HTR-8/SVneo (cell line): Measurements from ENCODE around the gene RNASE11.
"Not testable (repeated sequence)": the region's sequence is repeated elsewhere in the genome, so short reads cannot be mapped to it uniquely, and the experiment has no call there.

ENCODE experiments used
- DNase-seq: peaks from one replicate; pipeline ENCODE4 v3.0.0; 2011; ENCODE audit warnings: low spot score, mixed read lengths; ENCODE audit not compliant: insufficient read length
- FAIRE-seq: peaks from 2 replicates; lab custom pipeline; 2011; peaks lifted over from hg19 to GRCh38; lab: Jason Lieb, UNC

The RNASE11 gene

DNA sequence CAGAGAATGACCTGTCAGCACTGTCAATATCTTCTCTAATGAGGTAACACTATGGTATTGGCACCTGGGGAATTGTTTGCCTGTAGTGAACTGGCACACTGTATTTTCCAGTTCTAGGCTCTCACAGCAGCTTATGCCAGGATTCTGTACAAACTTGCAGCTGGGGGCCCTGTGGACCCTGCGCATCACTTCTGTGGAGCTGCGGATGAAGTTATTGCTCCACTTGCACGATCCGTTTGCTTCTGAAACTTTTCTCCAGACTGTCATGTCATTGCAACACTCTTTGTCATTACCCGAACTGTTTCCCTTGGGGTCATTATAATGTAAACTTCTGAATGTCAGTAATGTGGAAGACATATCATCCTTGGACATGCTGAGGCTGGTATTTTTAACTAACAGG is 3.9 kb downstream of the RNASE11 start:
- DNase-seq (no peak), FAIRE-seq (no peak)

DNA sequence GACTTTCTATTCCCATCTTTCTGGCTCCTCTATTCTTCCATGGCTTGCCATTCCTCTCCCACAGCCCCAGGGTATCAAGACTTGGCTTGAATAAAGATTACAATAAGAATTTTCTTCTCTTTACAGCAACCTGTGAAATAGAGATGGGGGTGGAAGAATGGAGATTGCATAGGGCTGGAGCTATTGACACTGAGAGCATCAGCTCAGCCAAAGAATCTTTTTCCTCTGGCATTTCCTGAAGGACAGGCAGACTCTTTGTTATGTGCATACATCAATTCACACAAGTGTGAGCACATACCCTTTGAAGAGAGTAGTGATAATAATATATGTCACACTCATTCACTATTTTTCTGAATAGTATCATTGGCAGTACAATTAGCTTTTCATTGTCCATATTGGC is 4.7 kb downstream of the RNASE11 start:
- no peak for FAIRE-seq
- no peak for DNase-seq

DNA sequence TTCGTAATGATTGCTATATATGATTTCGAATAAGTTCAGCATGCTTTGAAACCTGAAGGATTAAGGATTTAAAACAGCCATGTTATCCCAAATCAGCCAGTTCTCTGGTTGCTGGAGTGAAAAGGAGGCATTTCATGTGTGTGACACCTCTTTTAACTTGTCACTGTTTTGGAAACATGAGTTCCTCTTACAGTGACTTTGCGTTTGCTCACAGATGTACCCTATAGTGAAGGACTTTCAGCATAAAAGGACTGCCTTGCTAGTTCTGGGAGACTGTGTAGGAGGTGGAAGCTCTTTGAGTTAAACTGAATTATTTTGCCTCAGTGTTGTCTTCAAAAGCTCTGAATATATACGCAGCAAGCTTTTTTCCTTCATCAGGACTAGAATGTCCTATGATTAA is 7.6 kb downstream of the RNASE11 start:
- FAIRE-seq (no peak), DNase-seq (no peak)

DNA sequence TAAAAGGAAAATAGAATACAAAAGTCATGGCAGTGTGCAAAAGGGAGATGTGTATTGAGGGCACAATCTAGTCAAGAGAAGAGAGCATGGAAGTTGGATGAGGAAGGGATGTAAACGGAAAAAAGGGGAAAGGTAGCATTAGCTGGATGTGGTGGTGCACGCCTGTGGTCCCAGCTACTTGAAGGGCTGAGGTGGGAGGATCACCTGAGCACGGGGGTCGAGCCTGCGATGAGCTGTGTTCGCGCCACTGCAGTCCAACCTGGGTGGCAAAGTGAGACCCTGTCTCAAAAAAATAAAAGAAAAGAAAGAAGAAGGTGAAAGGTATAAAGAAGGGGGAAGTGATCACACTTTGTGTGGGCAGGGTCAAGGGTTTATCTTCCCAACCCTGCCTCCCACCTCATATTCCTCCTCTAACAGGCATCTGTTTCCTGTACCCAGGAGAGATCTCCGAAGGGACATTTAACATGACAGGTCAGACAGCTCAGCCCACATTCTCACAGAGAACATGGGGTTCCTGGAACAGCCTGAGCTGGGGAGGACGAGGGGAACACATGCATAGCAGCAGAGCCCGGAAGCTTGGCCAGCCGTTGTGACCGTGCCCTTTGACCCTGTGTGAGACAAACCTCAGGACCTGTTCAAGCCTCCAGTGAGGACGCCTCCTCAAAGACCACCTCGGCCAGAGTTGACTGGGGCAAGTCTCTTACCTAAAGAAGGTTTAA is 8.9 kb downstream of the RNASE11 start:
- no peak for DNase-seq
- no peak for FAIRE-seq

DNA sequence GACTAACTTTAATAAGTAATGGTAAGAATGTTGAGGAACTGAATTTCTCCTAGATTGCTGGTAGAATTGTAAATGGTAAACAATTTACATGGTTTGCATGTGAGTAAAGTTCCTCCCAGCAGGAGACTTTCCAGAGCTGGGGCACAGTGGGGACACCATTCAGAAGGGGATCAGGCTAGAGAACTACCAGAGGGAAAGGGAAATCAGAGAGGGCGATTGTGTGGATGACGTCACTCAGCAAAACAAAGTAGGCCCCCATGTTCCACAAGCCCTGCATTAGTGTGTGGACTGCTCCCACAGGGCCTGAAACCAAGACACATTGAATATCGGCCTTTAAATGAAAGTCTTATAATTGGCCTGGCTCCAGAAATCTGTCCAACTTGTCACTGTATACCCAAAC is 9.5 kb downstream of the RNASE11 start:
- FAIRE-seq: no peak

DNA sequence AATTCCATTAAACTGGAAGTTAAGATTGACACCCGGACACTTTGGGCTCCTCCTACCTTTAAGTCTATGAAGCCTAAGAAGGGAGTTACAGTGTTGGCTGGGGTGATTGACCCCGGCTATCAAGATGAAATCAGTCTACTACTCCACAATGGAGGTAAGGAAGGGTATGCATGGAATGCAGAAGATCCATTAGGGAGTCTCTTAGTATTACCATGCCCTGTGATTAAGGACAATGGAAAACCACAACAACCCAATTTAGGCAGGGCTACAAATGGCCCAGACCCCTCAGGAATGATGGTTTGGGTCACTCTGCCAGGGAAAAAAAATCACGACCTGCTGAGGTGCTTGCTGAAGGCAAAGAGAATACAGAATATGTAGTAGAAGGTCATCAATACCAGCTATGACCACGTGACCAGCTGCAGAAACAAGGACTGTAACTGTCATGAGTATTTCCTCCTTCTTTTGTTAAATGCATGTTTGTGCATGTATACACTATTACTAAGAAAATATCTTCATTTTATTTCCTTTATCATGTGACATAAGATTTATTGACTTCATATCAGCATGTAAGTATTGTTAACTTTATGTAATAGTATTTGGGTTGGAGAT is 15.3 kb downstream of the RNASE11 start:
- not testable (repeated sequence) for DNase-seq, FAIRE-seq

More for the DNA sequence above, 9.5 kb downstream of the RNASE11 start:
- DNase-seq: no peak

DNA sequence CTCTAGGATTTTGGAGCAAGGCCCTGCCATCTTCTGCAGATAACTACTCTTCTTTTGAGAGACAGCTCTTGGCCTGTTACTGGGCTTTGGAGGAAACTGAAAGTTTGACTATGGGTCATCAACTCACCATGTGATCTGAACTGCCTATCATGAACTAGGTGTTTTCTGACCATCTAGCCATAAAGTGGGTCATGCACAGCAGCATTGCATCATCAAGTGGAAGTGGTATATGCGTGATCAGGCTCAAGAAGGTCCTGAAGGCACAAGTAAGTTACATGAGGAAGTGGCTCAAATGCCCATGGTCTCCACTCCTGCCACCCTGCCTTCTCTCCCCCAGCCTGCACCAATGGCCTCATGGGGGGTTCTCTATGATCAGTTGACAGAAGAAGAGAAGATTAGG is 17.1 kb downstream of the RNASE11 start:
- DNase-seq, FAIRE-seq: not testable (repeated sequence)

DNA sequence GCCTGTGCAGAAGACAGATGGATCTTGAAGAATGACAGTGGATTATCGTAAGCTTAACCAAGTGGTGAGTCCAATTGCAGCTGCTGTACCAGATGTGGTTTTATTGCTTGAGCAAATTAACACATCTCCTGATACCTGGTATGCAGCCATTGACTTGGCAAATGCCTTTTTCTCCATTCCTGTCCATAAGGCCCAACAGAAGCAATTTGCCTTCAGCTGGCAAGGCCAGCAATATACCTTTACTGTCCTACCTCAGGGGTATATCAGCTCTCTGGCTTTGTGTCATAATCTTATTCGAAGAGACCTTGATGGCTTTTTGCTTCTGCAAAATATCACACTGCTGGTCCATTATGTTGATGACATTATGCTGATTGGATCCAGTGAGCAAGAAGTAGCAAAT is 17.9 kb downstream of the RNASE11 start:
- not testable (repeated sequence) for DNase-seq, FAIRE-seq

DNA sequence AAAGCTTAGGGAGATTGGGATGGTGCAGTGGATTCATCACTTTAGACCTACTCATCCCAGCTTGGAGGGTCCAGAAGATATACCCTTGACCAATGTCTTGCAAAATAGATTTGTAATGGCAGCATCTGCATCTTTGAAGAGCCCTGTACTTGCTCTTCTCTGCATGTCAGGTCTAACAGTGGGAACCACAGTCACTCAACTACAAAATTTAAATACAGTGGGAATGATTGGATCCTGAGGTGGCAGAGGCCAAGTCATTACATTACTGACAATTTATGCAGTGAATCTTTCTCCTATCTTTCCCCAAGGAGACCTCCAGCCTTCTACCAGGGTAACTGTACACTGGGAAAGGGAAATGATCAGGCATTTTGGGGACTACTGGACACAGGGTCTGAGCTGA is 18.7 kb downstream of the RNASE11 start:
- no peak for FAIRE-seq
- DNase-seq: no peak

DNA sequence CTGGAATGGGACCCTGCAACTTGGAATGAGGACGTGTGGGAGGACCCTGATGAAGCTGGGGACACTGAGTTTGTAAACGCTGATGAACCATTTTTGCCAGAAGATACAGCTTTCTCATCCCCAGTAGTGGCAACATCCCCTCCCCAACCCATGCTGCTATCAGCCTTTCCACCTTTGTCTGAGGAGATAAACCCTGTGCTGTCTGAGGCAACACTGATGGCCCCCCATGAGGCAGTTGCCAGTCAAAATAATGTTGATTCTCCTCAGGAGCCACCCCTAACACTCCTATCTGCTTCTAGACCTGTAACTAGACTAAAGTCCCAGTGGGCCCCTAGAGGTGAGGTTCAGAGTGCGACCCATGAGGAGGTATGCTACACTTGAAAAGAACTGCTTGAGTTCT is 19.4 kb downstream of the RNASE11 start:
- no peak for FAIRE-seq

DNA sequence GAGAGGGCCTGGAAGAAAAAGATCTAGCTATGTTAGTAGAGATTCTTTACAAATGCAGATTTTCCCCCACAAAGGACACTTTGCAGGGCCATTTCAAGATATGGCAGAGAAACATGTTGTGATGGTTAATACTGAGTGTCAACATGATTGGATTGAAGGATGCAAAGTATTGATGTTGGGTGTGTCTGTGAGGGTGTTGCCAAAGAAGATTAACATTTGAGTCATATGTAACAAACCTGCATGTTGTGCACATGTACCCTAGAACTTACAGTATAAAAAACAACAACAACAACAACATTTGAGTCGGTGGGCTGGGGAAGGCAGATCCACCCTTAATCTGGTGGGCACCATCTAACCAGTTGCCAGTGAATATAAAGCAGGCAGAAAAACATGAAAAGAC is 20.6 kb downstream of the RNASE11 start:
- FAIRE-seq: not testable (repeated sequence)

More for the DNA sequence above, 19.4 kb downstream of the RNASE11 start:
- DNase-seq: no peak

DNA sequence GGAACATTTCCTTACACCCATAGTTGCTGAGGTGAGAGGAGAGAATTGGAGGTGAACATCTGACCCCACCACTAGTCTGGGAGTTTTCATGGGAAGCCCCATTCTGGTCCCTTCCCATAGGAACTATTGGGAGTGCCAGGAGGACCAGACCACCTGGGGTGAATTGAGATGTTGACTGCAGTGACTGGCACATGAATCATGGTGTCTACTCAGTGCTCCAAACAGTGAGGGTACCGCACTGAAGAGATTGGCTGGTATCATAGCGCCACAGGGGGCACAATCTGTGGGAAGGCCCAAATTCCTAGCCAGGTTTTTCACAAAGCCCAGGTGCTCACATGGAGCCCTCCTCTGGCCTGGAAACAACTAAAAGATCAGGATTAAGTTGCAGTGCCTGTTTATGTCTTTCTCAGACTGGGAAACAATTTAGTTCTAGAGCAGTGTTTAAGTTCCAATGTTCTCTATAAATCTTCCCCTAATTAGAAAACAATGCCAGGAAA is 23.3 kb downstream of the RNASE11 start:
- DNase-seq: no peak
- no peak for FAIRE-seq

More for the DNA sequence above, 20.6 kb downstream of the RNASE11 start:
- DNase-seq: not testable (repeated sequence)

DNA sequence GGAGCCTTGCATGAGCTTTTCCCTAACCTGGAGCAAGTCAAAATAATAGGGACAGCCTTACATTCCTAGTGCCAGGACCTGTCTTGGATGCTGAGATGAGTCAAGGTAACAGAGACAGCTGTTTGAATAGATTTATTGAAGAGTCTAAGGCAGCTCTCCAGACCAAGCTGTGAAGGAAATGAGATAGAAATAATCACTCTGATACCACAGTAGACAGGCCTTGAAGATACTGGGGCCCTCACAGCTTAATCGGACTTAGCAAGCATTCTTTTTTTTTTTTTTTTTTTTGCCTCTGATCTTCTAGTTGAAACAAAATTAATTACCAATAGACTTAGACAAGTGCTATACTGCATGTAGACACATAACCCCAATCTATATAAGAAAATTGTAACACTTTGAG is 23.8 kb downstream of the RNASE11 start:
- DNase-seq: no peak

DNA sequence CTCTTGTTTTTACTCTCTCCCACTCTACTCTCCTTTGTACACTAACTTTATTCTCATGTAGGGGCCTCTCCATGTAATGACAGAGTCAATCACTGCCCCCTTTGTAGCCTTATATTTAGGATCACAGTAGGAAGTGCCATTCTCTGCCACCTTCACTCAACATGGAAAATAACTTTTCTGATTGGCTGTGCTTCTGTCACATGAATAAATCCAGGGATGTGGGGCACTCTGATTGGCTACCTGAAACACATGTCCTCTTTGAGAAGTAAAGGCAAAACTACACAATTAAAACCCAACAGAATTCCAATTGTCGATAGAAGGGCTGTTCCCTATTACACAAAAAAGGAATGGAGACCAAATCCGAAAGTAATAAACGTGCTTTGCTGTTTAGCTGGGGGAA is 26.8 kb downstream of the RNASE11 start, which contains the start of gene RNASE9:
RNASE9 (minus strand) TSS at position 87 of the 400 bp plus-strand sequence.
- no peak for DNase-seq
- FAIRE-seq: no peak

More for the DNA sequence above, 23.8 kb downstream of the RNASE11 start:
- FAIRE-seq: no peak

DNA sequence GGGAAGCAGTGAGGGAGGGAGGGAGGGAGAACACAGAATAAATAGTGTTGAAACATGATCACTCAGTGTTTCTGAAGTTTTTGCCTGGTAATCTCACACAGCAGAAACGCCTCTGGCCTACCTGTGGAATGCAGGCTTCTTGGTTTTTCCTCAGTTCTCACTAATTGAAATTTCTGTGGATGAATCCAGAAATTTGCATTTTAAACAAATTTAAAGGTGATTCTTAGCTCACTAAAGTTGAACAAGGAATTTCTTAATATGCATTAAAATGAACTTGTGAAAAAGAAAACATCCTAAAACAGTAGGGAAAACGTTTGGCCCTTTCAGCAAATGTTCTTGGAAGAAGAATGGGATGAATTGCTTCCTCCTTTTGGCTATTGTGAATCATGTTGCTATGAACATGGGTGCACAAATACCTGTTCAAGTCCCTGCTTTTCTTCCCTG is 28.3 kb downstream of the RNASE11 start:
- no peak for FAIRE-seq
- no peak for DNase-seq

DNA sequence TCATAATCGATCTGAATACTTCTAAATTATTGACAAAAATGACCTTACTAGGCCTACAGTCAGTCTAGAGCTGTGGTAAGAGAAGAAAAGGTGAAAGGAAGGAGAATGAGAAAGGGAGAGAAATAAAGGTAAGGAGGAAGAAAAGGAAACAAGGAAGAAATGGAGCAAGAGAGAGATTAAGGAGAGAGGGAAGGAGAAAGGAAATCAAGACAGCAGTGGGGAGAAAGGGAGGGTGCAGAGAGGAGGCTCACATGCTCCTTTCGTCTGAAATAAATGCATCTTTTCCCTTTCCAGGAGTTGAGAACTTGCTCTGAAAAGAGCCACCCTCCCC is 30.6 kb downstream of the RNASE11 start:
- no peak for FAIRE-seq
- DNase-seq: no peak

DNA sequence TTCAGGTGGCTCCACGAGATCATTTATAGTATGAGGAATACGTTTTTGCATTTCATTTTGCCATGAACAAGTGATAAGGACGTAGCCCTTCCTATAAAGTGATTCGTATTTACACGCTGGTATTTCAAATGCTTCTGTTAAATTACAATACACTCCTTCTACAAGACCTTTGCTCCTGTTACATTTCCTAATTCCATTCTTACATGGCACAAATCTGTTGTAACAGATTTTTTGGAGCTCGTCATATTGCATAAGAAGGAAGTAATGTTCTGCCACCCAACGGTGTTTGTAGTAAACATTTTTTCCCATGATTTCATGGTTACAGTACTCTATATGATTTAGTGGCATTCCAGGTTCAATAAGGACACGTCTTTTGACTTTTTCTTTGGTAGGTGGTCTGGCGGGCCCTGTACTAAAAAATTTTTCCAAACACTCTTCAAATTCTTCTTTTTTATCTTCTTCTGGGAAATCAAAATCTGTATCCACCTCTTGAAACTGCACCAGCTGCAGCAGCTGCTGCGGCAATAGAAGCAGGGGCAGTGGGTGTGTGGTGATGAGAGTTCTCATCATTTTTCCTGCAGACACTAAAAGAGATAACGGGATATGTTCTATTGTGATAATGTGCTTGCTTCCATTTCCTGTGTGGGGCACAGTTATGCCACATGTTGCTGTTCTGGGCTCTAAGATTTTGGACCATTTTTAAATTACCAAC is 31.1 kb downstream of the RNASE11 start:
- DNase-seq (no peak), FAIRE-seq (no peak)

DNA sequence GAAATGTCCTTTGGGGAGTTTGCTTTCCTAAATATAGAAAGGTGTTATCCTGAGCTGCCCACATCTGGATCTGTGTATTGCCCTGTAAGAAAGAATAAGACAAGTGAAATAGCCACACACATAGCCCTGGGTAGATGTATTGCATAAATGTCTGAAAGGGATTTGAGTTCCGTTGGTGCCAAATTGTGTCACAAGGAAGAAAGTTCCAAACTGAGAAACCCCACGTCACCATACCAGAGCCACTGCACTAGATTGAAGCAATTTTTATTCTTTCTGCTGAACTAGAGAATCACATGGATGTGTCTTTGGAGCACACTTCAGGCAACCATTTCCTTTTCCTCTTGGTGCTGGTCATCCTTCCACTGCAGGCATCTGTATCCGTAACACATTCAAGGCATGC is 32.0 kb downstream of the RNASE11 start:
- FAIRE-seq (no peak), DNase-seq (no peak)

DNA sequence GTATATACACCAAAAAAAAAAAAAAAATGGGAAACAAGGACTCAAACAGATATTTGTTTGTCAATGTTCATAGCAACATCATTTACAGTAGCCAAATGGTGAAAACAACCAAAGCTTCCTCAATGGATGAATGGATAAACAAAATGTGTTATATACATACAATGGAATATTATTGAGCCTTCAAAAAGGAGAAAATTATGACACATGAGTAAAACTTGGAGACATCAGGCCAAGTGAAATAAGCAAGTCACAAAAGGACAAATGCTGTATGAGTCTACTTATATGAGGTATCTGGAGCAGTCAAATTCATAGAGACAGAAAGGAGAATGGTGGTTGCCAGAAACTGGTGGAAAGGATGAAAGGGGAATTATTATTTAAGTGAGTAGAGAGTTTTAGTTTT is 34.8 kb downstream of the RNASE11 start:
- no peak for FAIRE-seq
- no peak for DNase-seq

DNA sequence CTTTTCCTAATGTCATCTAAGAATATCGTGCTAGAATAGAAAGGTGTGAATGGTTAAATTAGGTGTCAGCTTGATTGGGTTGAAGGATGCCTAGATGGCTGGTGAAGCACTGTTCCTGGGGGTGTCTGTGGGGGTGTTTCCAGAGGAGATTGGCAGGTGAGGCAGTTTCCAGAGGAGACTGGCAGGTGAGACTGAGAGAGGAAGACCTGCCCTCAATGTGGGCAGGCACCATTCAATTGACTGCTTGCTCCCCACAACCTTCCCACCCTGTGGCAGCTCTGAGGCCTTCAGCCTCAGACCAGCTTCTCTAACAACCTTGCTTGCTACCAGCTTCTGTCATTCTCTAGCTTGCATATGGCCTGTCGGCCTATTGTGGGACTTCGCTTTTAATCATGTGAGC is 36.2 kb downstream of the RNASE11 start:
- DNase-seq (no peak), FAIRE-seq (no peak)

DNA sequence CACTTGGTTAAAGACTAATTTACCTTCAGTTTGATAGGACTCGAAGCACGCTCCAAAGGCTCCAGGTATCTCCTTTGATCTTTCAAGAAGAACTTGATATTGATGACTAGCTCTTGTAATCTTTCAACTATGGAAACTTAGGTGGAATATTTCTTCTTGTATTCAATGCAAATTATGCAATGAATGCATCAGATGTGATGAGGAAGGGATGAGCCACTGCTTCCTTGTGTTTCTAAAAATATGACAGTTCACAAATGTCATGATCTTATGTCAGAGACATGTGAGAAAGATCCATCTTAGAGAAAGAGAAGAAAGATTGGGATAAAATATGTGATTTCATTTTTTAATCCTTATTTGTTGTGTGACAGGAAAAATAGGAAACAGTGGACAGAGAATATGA is 36.9 kb downstream of the RNASE11 start:
- FAIRE-seq (no peak), DNase-seq (no peak)
